Fibroblast of lung (primary cell): ENCODE results near the gene MFSD2A. TPM values are rescaled to one million over a fixed set of nuclear protein-coding genes. Genes with fewer than 3 reads are reported as not detected.

Source experiments
- DNase-seq, 2 donors: peaks; one replicate each; pipeline versions ENCODE4 v3.0.0 to v3.0.0-alpha.2; 2010; ENCODE audit warnings: low read depth in 2 of 2
- H2AFZ ChIP-seq: 2 replicates; pipeline ENCODE4 v1.5.1; 2012; ENCODE audit warnings: low read length, control low read depth, inconsistent platforms
- H3K27ac ChIP-seq: 2 replicates; pipeline ENCODE4 v1.5.1; 2011; ENCODE audit warnings: low read length, control low read depth; ENCODE audit not compliant: insufficient read depth
- H3K27me3 ChIP-seq: 2 replicates; pipeline ENCODE4 v1.5.1; 2011; ENCODE audit warnings: mild to moderate bottlenecking, low read length; ENCODE audit not compliant: control insufficient read depth, insufficient read depth
- H3K36me3 ChIP-seq: 2 replicates; pipeline ENCODE4 v1.5.1; 2011; ENCODE audit warnings: low read length; ENCODE audit not compliant: control insufficient read depth, insufficient read depth
- H3K4me1 ChIP-seq: 2 replicates; pipeline ENCODE4 v1.5.1; 2011; ENCODE audit warnings: low read length; ENCODE audit not compliant: control insufficient read depth, insufficient read depth; ENCODE audit errors: extremely low read depth
- H3K4me2 ChIP-seq: 2 replicates; pipeline ENCODE4 v1.5.1; 2011; ENCODE audit warnings: low read length, control low read depth; ENCODE audit not compliant: insufficient read depth; ENCODE audit errors: extremely low read depth
- H3K4me3 ChIP-seq, 4 experiments: fragments of 200-600 bp in 1 of 4; sonication (generic) in 1 of 4; replicated peaks in 1 of 4; 2 replicates each; pipeline ENCODE4 v1.5.1; 2011 to 2016; ENCODE audit warnings: low read length in 4 of 4, low read depth in 3 of 4, mild to moderate bottlenecking in 3 of 4, control low read depth in 2 of 4, inconsistent platforms in 1 of 4, mixed read lengths in 1 of 4; ENCODE audit not compliant: insufficient read depth in 1 of 4; ENCODE audit errors: control extremely low read depth in 1 of 4
- H3K79me2 ChIP-seq: 2 replicates; pipeline ENCODE4 v1.5.1; 2012; ENCODE audit warnings: mild to moderate bottlenecking, low read length, inconsistent platforms; ENCODE audit not compliant: control insufficient read depth, insufficient read depth
- H3K9ac ChIP-seq: 2 replicates; pipeline ENCODE4 v1.5.1; 2011; ENCODE audit warnings: mild to moderate bottlenecking, low read length, control low read depth; ENCODE audit not compliant: insufficient read depth
- H3K9me3 ChIP-seq: 2 replicates; pipeline ENCODE4 v1.5.1; 2012; ENCODE audit warnings: low read depth, low read length; ENCODE audit not compliant: control insufficient read depth, insufficient read depth
- H4K20me1 ChIP-seq: 2 replicates; pipeline ENCODE4 v1.5.1; 2011; ENCODE audit warnings: low read length; ENCODE audit not compliant: control insufficient read depth, insufficient read depth; ENCODE audit errors: extremely low read depth
- CTCF ChIP-seq, 2 donors: IDR thresholded peaks in 1 of 2; conservative IDR thresholded peaks in 1 of 2; 1 replicate in 1 of 2; 2 replicates in 1 of 2; pipeline ENCODE4 v1.5.1; 2011 to 2012; ENCODE audit warnings: low read length in 2 of 2, control low read depth in 1 of 2, inconsistent platforms in 1 of 2, low read depth in 1 of 2, mild to moderate bottlenecking in 1 of 2
- EZH2 ChIP-seq: IDR thresholded peaks from 2 replicates; pipeline ENCODE4 v1.5.1; 2012; ENCODE audit warnings: low read length, control low read depth, mild to moderate bottlenecking; ENCODE audit errors: missing control alignments
- polyA plus RNA-seq, 2 donors: library from polyadenylated mRNA; depleted of rRNA in 1 of 2; stranded (reverse) in 1 of 2; unstranded in 1 of 2; fragments of >200 nt; gene quantifications; 2 replicates each; pipeline ENCODE4 v1.2.1, GENCODE V29; 2011 to 2012; ENCODE audit warnings: missing spikeins in 1 of 2
- total RNA-seq: library from RNA; depleted of rRNA; stranded (reverse); fragments of >200 nt; gene quantifications from 2 replicates; pipeline ENCODE4 v1.2.1, GENCODE V29; 2014

MFSD2A gene
- total and polyA plus RNA-seq, 2 donors (not counting 1 experiment from before 2014, with no cell fraction given), result 0.90 to 1.2 TPM

- H3K9ac ChIP-seq, result no peak overlapping the region
- no peaks in the 10 kb centered on the region for H3K36me3 ChIP-seq
- no peaks in the 10 kb centered on the region for H3K4me1 ChIP-seq
- TF ChIP-seq CTCF (conservative IDR thresholded peaks at IDR 0.05 in 1 of 2, IDR thresholded peaks at IDR 0.05 in 1 of 2; ENCODE audit: low read depth in 1 of 2, low read length in 2 of 2) (no peak), EZH2 (no peak)
- H3K4me3 ChIP-seq, result no peak overlapping the region
- peaks cover 14% of the 10 kb centered on the region for H3K27me3 ChIP-seq
- no peaks in the 10 kb centered on the region for H3K9me3 ChIP-seq
- no peak overlapping the region for H3K4me2 ChIP-seq
- H3K27ac ChIP-seq, result no peak overlapping the region
- H3K79me2 ChIP-seq, result no peaks in the 10 kb centered on the region
- DNase-seq, result no peak
- no peak overlapping the region for H2AFZ ChIP-seq
- no peaks in the 10 kb centered on the region for H4K20me1 ChIP-seq
These were observed 14.7 kb upstream of the MFSD2A start for GRCh38 chr1:39940253-39940652.

GRCh38 chr1:39940980-39941871 is 13.7 kb upstream of the MFSD2A start:
- H3K27me3 ChIP-seq, result peaks cover 17% of the 10 kb centered on the region
- H3K36me3 ChIP-seq, result no peaks in the 10 kb centered on the region
- no peaks in the 10 kb centered on the region for H4K20me1 ChIP-seq
- H2AFZ ChIP-seq, result no peak overlapping the region
- H3K4me2 ChIP-seq, result no peak overlapping the region
- H3K79me2 ChIP-seq, result no peaks in the 10 kb centered on the region
- no peak overlapping the region for H3K27ac ChIP-seq
- no peak for DNase-seq
- TF ChIP-seq EZH2, result no peak
- no peak for TF ChIP-seq CTCF (conservative IDR thresholded peaks at IDR 0.05 in 1 of 2, IDR thresholded peaks at IDR 0.05 in 1 of 2; ENCODE audit: low read depth in 1 of 2, low read length in 2 of 2)
- no peaks in the 10 kb centered on the region for H3K9me3 ChIP-seq
- H3K4me3 ChIP-seq, result no peak overlapping the region
- no peak overlapping the region for H3K9ac ChIP-seq
- no peaks in the 10 kb centered on the region for H3K4me1 ChIP-seq

- no peaks in the 10 kb centered on the region for H4K20me1 ChIP-seq
- DNase-seq, result no peak
- H3K4me2 ChIP-seq, result no peak overlapping the region
- H3K36me3 ChIP-seq, result no peaks in the 10 kb centered on the region
- no peak overlapping the region for H3K4me3 ChIP-seq
- peaks cover 17% of the 10 kb centered on the region for H3K27me3 ChIP-seq
- H3K9me3 ChIP-seq, result no peaks in the 10 kb centered on the region
- H3K27ac ChIP-seq, result no peak overlapping the region
- H3K79me2 ChIP-seq, result no peaks in the 10 kb centered on the region
- no peak overlapping the region for H3K9ac ChIP-seq
- no peak overlapping the region for H2AFZ ChIP-seq
- H3K4me1 ChIP-seq, result no peaks in the 10 kb centered on the region
- TF ChIP-seq CTCF (conservative IDR thresholded peaks at IDR 0.05 in 1 of 2, IDR thresholded peaks at IDR 0.05 in 1 of 2; ENCODE audit: low read depth in 1 of 2, low read length in 2 of 2) (no peak), EZH2 (no peak)
These were observed 11.3 kb upstream of the MFSD2A start for GRCh38 chr1:39943471-39944290.
